Activated CD4-positive, CD25-positive, alpha-beta regulatory T cell treated with anti-CD3 and anti-CD28 coated beads, Interleukin-2, amount 50 U/mL, for 24 hours (primary cell): ENCODE data around the gene DLG4.

Experiments
- ATAC-seq, 2 donors: fragments of 150-1000 bp; cut with Tn5 transposase; one replicate each; pipeline ENCODE4 v1.10.0; 2021; ENCODE audit warnings: mild to moderate bottlenecking in 1 of 2, moderate library complexity in 1 of 2

Gene DLG4

GRCh38 chr17:7219812-7220592, at the start of gene DLG4, which contains the start of gene ACADVL:
TSS of gene DLG4 (minus strand) at chr17:7219836.
TSS of gene ACADVL (plus strand) at chr17:7219938. CDS start at chr17:7219985, 47 bp downstream.
- peak; percentile 77 to 78 for ATAC-seq

GRCh38 chr17:7266784-7267183, 47.1 kb upstream of the DLG4 start:
- no peak for ATAC-seq

- ATAC-seq, result no peak
Measured at GRCh38 chr17:7263801-7264078, 44.1 kb upstream of the DLG4 start.

GRCh38 chr17:7262935-7263800, 43.5 kb upstream of the DLG4 start:
- peak in 1 of 2 donors; percentile 11 for ATAC-seq

- no peak for ATAC-seq
Measured at GRCh38 chr17:7262192-7262934, 42.7 kb upstream of the DLG4 start, which contains the start of gene CLDN7. TSS of gene CLDN7 (minus strand) at chr17:7262478. CDS start at chr17:7262043, 435 bp downstream.

- peak; percentile 48 to 56 for ATAC-seq
Measured at GRCh38 chr17:7261379-7262191, 41.9 kb upstream of the DLG4 start.

GRCh38 chr17:7260651-7261378, 41.2 kb upstream of the DLG4 start:
- ATAC-seq, result peak; percentile 42

- no peak for ATAC-seq
Measured at GRCh38 chr17:7260151-7260550, 40.5 kb upstream of the DLG4 start.

GRCh38 chr17:7259555-7259889, 39.9 kb upstream of the DLG4 start:
- ATAC-seq, result no peak

GRCh38 chr17:7258731-7259554, 39.3 kb upstream of the DLG4 start:
- ATAC-seq, result no peak

GRCh38 chr17:7256766-7257456, 37.3 kb upstream of the DLG4 start:
- no peak for ATAC-seq

GRCh38 chr17:7254511-7254910, 34.9 kb upstream of the DLG4 start:
- no peak for ATAC-seq

GRCh38 chr17:7253082-7253481, 33.4 kb upstream of the DLG4 start:
- no peak for ATAC-seq

- peak; percentile 57 to 61 for ATAC-seq
Measured at GRCh38 chr17:7252176-7253043, 32.8 kb upstream of the DLG4 start, which contains the start of gene ELP5. TSS of gene ELP5 (plus strand) at chr17:7252215. CDS start at chr17:7252551, 336 bp downstream.

- ATAC-seq, result peak; percentile 96 to 97
Measured at GRCh38 chr17:7251661-7252175, 32.1 kb upstream of the DLG4 start, which contains the start of gene CTDNEP1. TSS of gene CTDNEP1 (minus strand) at chr17:7251734. CDS start at chr17:7251296, 438 bp downstream.

GRCh38 chr17:7250695-7251627, 31.3 kb upstream of the DLG4 start:
- peak; percentile 1 to 3 for ATAC-seq

GRCh38 chr17:7249830-7250229, 30.2 kb upstream of the DLG4 start:
- no peak for ATAC-seq
